ENCODE data around the gene VIPR2.

DNA sequence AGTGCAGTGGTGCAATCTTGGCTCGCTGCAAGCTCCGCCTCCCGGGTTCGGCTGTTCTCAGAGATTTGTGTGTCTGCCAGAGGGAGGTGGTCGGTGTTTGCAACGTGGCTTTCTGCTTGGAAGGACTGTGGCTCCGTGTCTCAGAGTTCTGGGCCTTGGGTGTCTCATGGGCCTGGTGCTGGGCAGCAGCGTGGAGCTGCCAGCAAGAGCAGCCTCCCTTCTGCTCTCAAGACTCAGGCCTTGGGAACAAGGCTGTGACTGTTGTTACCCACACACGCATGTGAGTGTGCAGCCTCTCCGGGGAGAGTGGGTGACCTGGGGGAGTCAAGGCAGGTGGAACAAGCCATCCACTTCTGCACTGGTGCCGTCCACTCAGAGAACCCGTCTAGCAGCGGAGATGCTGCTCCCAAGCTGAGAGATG is 52.0 kb downstream of the VIPR2 start:
- TF ChIP-seq, protein P1, sequence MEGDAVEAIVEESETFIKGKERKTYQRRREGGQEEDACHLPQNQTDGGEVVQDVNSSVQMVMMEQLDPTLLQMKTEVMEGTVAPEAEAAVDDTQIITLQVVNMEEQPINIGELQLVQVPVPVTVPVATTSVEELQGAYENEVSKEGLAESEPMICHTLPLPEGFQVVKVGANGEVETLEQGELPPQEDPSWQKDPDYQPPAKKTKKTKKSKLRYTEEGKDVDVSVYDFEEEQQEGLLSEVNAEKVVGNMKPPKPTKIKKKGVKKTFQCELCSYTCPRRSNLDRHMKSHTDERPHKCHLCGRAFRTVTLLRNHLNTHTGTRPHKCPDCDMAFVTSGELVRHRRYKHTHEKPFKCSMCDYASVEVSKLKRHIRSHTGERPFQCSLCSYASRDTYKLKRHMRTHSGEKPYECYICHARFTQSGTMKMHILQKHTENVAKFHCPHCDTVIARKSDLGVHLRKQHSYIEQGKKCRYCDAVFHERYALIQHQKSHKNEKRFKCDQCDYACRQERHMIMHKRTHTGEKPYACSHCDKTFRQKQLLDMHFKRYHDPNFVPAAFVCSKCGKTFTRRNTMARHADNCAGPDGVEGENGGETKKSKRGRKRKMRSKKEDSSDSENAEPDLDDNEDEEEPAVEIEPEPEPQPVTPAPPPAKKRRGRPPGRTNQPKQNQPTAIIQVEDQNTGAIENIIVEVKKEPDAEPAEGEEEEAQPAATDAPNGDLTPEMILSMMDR (IDR thresholded peaks at IDR 0.05): no peak
- TF ChIP-seq POLR2A (IDR thresholded peaks at IDR 0.05): no peak
